K562 (cell line): Measurements from ENCODE around the gene RNF123. TPM values are rescaled to one million over a fixed set of nuclear protein-coding genes. Genes with fewer than 3 reads are reported as not detected.

Experiments used
- ATAC-seq: fragments of 200-7000 bp; cut with Tn5 transposase; 3 replicates; pipeline ENCODE4 v1.9.1; 2020; ENCODE audit warnings: moderate library complexity
- BruUV-seq: library from RNA; stranded (reverse); fragments of 400-500 nt; replicated peaks from 2 replicates; lab custom pipeline; 2021; lab: Mats Ljungman, UMichigan
- CTCF ChIA-PET: fragments of 300-600 bp; formaldehyde crosslinking; extraction: SDS; loops from one replicate; lab custom pipeline; 2021; ENCODE audit warnings: low intra/inter-chr PET ratio; lab: Yijun Ruan, JAX
- POLR2A ChIA-PET: fragments of 300-600, 350-650 bp; sonication (Branson Sonifier 250); formaldehyde crosslinking; extraction: SDS; loops from one replicate; lab custom pipeline; 2021; ENCODE audit warnings: antibody characterized with exemption, inconsistent platforms; lab: Yijun Ruan, JAX
- DNase-seq, 4 experiments: peaks; one replicate each; pipeline versions ENCODE4 v3.0.0 to v3.0.0-alpha.2; 2011 to 2018; ENCODE audit warnings: low spot score in 3 of 4, mixed read lengths in 3 of 4; ENCODE audit errors: extremely low read depth in 1 of 4
- FAIRE-seq: peaks from 2 replicates; lab custom pipeline; 2011; peaks lifted over from hg19 to GRCh38; lab: Jason Lieb, UNC
- H2AFZ ChIP-seq: 2 replicates; pipeline ENCODE4 v1.6.0; 2011; ENCODE audit warnings: low read depth, low read length, control low read depth, inconsistent platforms
- H3K27ac ChIP-seq: fragments of 200-600 bp; 3 replicates; pipeline ENCODE4 v1.8.0; 2011; ENCODE audit warnings: low read depth, mild to moderate bottlenecking, control low read depth, inconsistent platforms, low read length, moderate library complexity, mixed read lengths; ENCODE audit errors: extremely low read depth
- H3K27me3 ChIP-seq, 2 experiments: fragments of 300-600 bp in 1 of 2; 2 replicates in 1 of 2; 3 replicates in 1 of 2; pipeline versions ENCODE4 v1.6.0 to v1.8.0; 2011; ENCODE audit warnings: inconsistent platforms in 2 of 2, low read length in 2 of 2, mild to moderate bottlenecking in 1 of 2, mixed read lengths in 1 of 2, moderate library complexity in 1 of 2; ENCODE audit not compliant: control insufficient read depth in 2 of 2, insufficient read depth in 2 of 2
- H3K36me3 ChIP-seq: fragments of 300-600 bp; 3 replicates; pipeline ENCODE4 v1.8.0; 2011; ENCODE audit warnings: mild to moderate bottlenecking, low read length, inconsistent platforms; ENCODE audit not compliant: control insufficient read depth, insufficient read depth
- H3K4me1 ChIP-seq, 2 experiments: fragments of 200-600 bp in 1 of 2; replicated peaks in 1 of 2; 2 replicates in 1 of 2; 3 replicates in 1 of 2; pipeline versions ENCODE4 v1.5.1 to v1.8.0; 2011; ENCODE audit warnings: inconsistent platforms in 2 of 2, low read length in 2 of 2, mild to moderate bottlenecking in 1 of 2, mixed read lengths in 1 of 2, moderate library complexity in 1 of 2; ENCODE audit not compliant: control insufficient read depth in 2 of 2, insufficient read depth in 2 of 2
- H3K4me2 ChIP-seq: 2 replicates; pipeline ENCODE4 v1.6.1; 2011; ENCODE audit warnings: low read length, control low read depth, inconsistent platforms, mixed read lengths; ENCODE audit not compliant: insufficient read depth
- H3K4me3 ChIP-seq: fragments of 200-600 bp; sonication (generic), shearing (Covaris generic); 2 replicates; pipeline ENCODE4 v1.5.1; 2016; ENCODE audit warnings: control low read depth, inconsistent platforms
- H3K79me2 ChIP-seq: fragments of 200-600 bp; 3 replicates; pipeline ENCODE4 v1.8.0; 2011; ENCODE audit warnings: low read length, inconsistent platforms; ENCODE audit not compliant: control insufficient read depth, insufficient read depth
- H3K9ac ChIP-seq, 2 experiments: 2 replicates each; pipeline versions ENCODE4 v1.6.0 to v1.6.1; 2011; ENCODE audit warnings: low read depth in 2 of 2, low read length in 2 of 2, control low read depth in 1 of 2, inconsistent platforms in 1 of 2, mild to moderate bottlenecking in 1 of 2, mixed read lengths in 1 of 2; ENCODE audit not compliant: insufficient read depth in 1 of 2
- H3K9me1 ChIP-seq: one replicate; pipeline ENCODE4 v1.6.0; 2011; ENCODE audit warnings: inconsistent platforms, mild to moderate bottlenecking, low read length, moderate library complexity; ENCODE audit not compliant: control insufficient read depth, insufficient read depth
- H3K9me3 ChIP-seq: replicated peaks from 2 replicates; pipeline ENCODE4 v1.5.1; 2011; ENCODE audit warnings: low read depth, low read length, inconsistent platforms; ENCODE audit not compliant: control insufficient read depth, insufficient read depth
- H4K20me1 ChIP-seq: replicated peaks from 2 replicates; pipeline ENCODE4 v1.6.1; 2011; ENCODE audit warnings: low read length, inconsistent platforms, mixed read lengths; ENCODE audit not compliant: control insufficient read depth, insufficient read depth
- FOXA3 ChIP-seq, 2 experiments: fragments of 450-650 bp in 1 of 2; sonication (generic) in 1 of 2; formaldehyde crosslinking; IDR thresholded peaks in 1 of 2; conservative IDR thresholded peaks in 1 of 2; 2 replicates each; pipeline versions ENCODE4 v1.4.0 to v1.8.0; 2020 to 2022; ENCODE audit warnings: mild to moderate bottlenecking in 2 of 2, missing genetic modification reagents in 1 of 2
- IFI16 ChIP-seq: fragments of 250-450 bp; sonication (Bioruptor Pico); IDR thresholded peaks from 2 replicates; pipeline ENCODE4 v2.1.2; 2022; ENCODE audit warnings: mild to moderate bottlenecking, inconsistent platforms
- NR2C2 ChIP-seq, 2 experiments: fragments of 200-800 bp in 1 of 2; sonication (Bioruptor generic) in 1 of 2; sonication (generic) in 1 of 2; formaldehyde crosslinking in 1 of 2; IDR thresholded peaks; 2 replicates each; pipeline versions ENCODE4 v1.6.1 to v1.8.0; 2016 to 2022; ENCODE audit warnings: mild to moderate bottlenecking in 1 of 2, missing compliant biosample characterization in 1 of 2, missing genetic modification characterization in 1 of 2, missing genetic modification reagents in 1 of 2
- PURB ChIP-seq: sonication (generic); formaldehyde crosslinking; IDR thresholded peaks from 2 replicates; pipeline ENCODE4 v1.9.0; 2021; ENCODE audit warnings: low read depth, mild to moderate bottlenecking, missing genetic modification reagents
- RBM39 ChIP-seq: fragments of 200-400 bp; formaldehyde crosslinking; optimal IDR thresholded peaks from 2 replicates; pipeline ENCODE3; 2018; ENCODE audit warnings: low read depth, low read length
- SNAPC5 ChIP-seq: fragments of 250-450 bp; sonication (Bioruptor Pico); IDR thresholded peaks from 2 replicates; pipeline ENCODE4 v1.8.0; 2021; ENCODE audit warnings: moderate library complexity, mild to moderate bottlenecking, inconsistent platforms
- TARDBP ChIP-seq: fragments of 450-650 bp; IDR thresholded peaks from 2 replicates; pipeline ENCODE4 v1.6.1; 2016
- TCF15 ChIP-seq: fragments of 250-450 bp; sonication (Bioruptor Pico); IDR thresholded peaks from 2 replicates; pipeline ENCODE4 v1.8.0; 2022; ENCODE audit warnings: moderate library complexity, mild to moderate bottlenecking, inconsistent platforms
- ZBTB11 ChIP-seq, 3 experiments: fragments of 200-800 bp in 1 of 3; fragments of 250-450 bp in 1 of 3; fragments of 450-650 bp in 1 of 3; sonication (Bioruptor Pico) in 1 of 3; sonication (Bioruptor generic) in 1 of 3; formaldehyde crosslinking in 1 of 3; IDR thresholded peaks; 2 replicates each; pipeline versions ENCODE4 v1.6.1 to v1.8.0; 2016 to 2022; ENCODE audit warnings: mild to moderate bottlenecking in 2 of 3, missing genetic modification characterization in 2 of 3, missing compliant biosample characterization in 1 of 3, moderate library complexity in 1 of 3
- ZNF717 ChIP-seq: fragments of 250-450 bp; sonication (Bioruptor Pico); IDR thresholded peaks from 2 replicates; pipeline ENCODE4 v1.5.0; 2021
- WGBS: fragments of 100-300 bp; shearing (Covaris generic); methylation state at CpG from one replicate; pipeline ENCODE4 v1.1.6; 2016; ENCODE audit warnings: low coverage, mixed read lengths; ENCODE audit not compliant: insufficient coverage; ENCODE audit errors: missing lambda C conversion rate; 5-methylcytosine and 5-hydroxymethylcytosine counted together
- in situ Hi-C: fragments of 300-500 bp; cut with MboI; formaldehyde crosslinking; loops from 4 replicates; pipeline ENCODE4 v1.15.0; 2018; ENCODE audit warnings: inconsistent platforms, mixed read lengths
- intact Hi-C: fragments of 100-400 bp; cut with micrococcal nuclease; formaldehyde crosslinking; loops from 2 replicates; pipeline ENCODE4 v1.14.2; 2022
- polyA plus RNA-seq, 8 experiments: library from polyadenylated mRNA; depleted of rRNA in 4 of 8; stranded (reverse) in 5 of 8; unstranded in 3 of 8; fragments of >200 nt; fragmentation: Nextera tagmentation in 2 of 8; fragmentation: Illumina TruSeq in 1 of 8; extraction: Ambion mirVana in 2 of 8; extraction: Trizol in 1 of 8; gene quantifications; 2 replicates each; pipeline versions ENCODE4 v1.2.1 to v1.2.3, GENCODE V29; 2011 to 2014; ENCODE audit warnings: inconsistent platforms in 1 of 8, missing spikeins in 1 of 8
- total RNA-seq, 7 experiments: library from RNA; depleted of rRNA in 6 of 7; stranded (reverse); fragments of >200 nt in 6 of 7; fragmentation: Illumina TruSeq in 2 of 7; extraction: Trizol in 2 of 7; gene quantifications; 2 replicates each; pipeline versions ENCODE4 v1.2.1 to v1.2.3, GENCODE V29; 2011 to 2021; ENCODE audit warnings: low replicate concordance in 1 of 7

The RNF123 gene
- total and polyA plus RNA-seq, 9 of the 15 experiments (the other 6 are each of a cell fraction or from before 2014, with no cell fraction given), result 8.7 to 53.1 (median 17.5) TPM

GRCh38 chr3:49712166-49712565, 22.8 kb downstream of the RNF123 start:
- Histone ChIP-seq H3K9me3 (no peaks in the 10 kb centered on the region), H3K36me3 (peaks cover 25% of the 10 kb centered on the region; the same call in 2 of the 3 replicates), H3K9me1 (no peaks in the 10 kb centered on the region), H3K27ac (no peak overlapping the region), H3K27me3 (no peaks in the 10 kb centered on the region), H3K9ac (no peak overlapping the region), H3K4me3 (no peak overlapping the region), H3K4me2 (no peak overlapping the region), H3K79me2 (no peaks in the 10 kb centered on the region), H4K20me1 (no peaks in the 10 kb centered on the region), H2AFZ (no peak overlapping the region), H3K4me1 (no peaks in the 10 kb centered on the region; a peak in 1 of 5 replicates)
- DNase-seq, result no peak
- 100% methylated on average over 4 of the region's 11 CpGs for WGBS
- BruUV-seq, result no TSS peak
- FAIRE-seq, result no peak
- in situ Hi-C loops (no loop called here), intact Hi-C loops (no loop called here)
- CTCF ChIA-PET, result interaction anchor here (0.6 kb wide), 1 partner anchor 466 kb away, joined by 4 read pairs; no protein-coding TSS in a partner anchor
- POLR2A ChIA-PET, result interaction anchor here (1.1 to 1.3 kb wide), 2 partner anchors 9 to 12 kb away, joined by 4 to 5 read pairs; partner anchors contain the start of gene GMPPB
- no peak for TF ChIP-seq NR2C2 (CRISPR knock-in tag; IDR thresholded peaks at IDR 0.05)
- TF ChIP-seq NR2C2 (tag; IDR thresholded peaks at IDR 0.05), result no peak
- TF ChIP-seq IFI16 (CRISPR knock-in tag), result no peak
- no peak for TF ChIP-seq ZBTB11 (CRISPR knock-in tag; IDR thresholded peaks at IDR 0.05)
- TF ChIP-seq FOXA3 (CRISPR knock-in tag; conservative IDR thresholded peaks at IDR 0.05 in 1 of 2, IDR thresholded peaks at IDR 0.05 in 1 of 2), result no peak
- TF ChIP-seq RBM39, result no peak
- TF ChIP-seq TARDBP, result no peak
- TF ChIP-seq PURB (CRISPR knock-in tag), result no peak
- TF ChIP-seq TCF15 (CRISPR knock-in tag), result no peak
- TF ChIP-seq ZNF717 (CRISPR knock-in tag), result no peak
- TF ChIP-seq SNAPC5 (CRISPR knock-in tag), result no peak
- TF ChIP-seq, all 486 proteins: peak for 0
- no peak for ATAC-seq
